ENCODE results near the gene KAT2A.

The KAT2A gene

GRCh38 chr17:42114118-42114517 is 7.0 kb downstream of the KAT2A start:
- no peak for DNase-seq (ENCODE audit: low read depth in 2 of 2)

- no peak for DNase-seq (ENCODE audit: low read depth in 2 of 2)
Observed at GRCh38 chr17:42113293-42114069, 7.7 kb downstream of the KAT2A start.

GRCh38 chr17:42112552-42113176 is 8.5 kb downstream of the KAT2A start, which contains the start of gene DHX58:
TSS of gene DHX58 (minus strand) at chr17:42112714. CDS start at chr17:42111892, 822 bp downstream.
- DNase-seq (ENCODE audit: low read depth in 2 of 2): peak; percentile 54 to 58

GRCh38 chr17:42111871-42112551 is 9.2 kb downstream of the KAT2A start:
- no peak for DNase-seq (ENCODE audit: low read depth in 2 of 2)

- no peak for DNase-seq (ENCODE audit: low read depth in 2 of 2)
Observed at GRCh38 chr17:42111265-42111636, 9.9 kb downstream of the KAT2A start.

- no peak for DNase-seq (ENCODE audit: low read depth in 2 of 2)
Observed at GRCh38 chr17:42110301-42111264, 10.6 kb downstream of the KAT2A start.

- no peak for DNase-seq (ENCODE audit: low read depth in 2 of 2)
Observed at GRCh38 chr17:42109086-42109485, 12.1 kb downstream of the KAT2A start.

GRCh38 chr17:42107597-42108576 is 13.3 kb downstream of the KAT2A start:
- DNase-seq (ENCODE audit: low read depth in 2 of 2): peak in 1 of 2 experiments; percentile 23

GRCh38 chr17:42107124-42107523 is 14.0 kb downstream of the KAT2A start:
- no peak for DNase-seq (ENCODE audit: low read depth in 2 of 2)

- no peak for DNase-seq (ENCODE audit: low read depth in 2 of 2)
Observed at GRCh38 chr17:42106009-42106408, 15.2 kb downstream of the KAT2A start.

GRCh38 chr17:42104264-42104663 is 16.9 kb downstream of the KAT2A start:
- no peak for DNase-seq (ENCODE audit: low read depth in 2 of 2)

GRCh38 chr17:42103221-42103954 is 17.8 kb downstream of the KAT2A start:
- DNase-seq (ENCODE audit: low read depth in 2 of 2): no peak

- DNase-seq (ENCODE audit: low read depth in 2 of 2): peak in 1 of 2 experiments; percentile 14
Observed at GRCh38 chr17:42101513-42102292, 19.5 kb downstream of the KAT2A start.

- no peak for DNase-seq (ENCODE audit: low read depth in 2 of 2)
Observed at GRCh38 chr17:42098730-42099399, 22.3 kb downstream of the KAT2A start.

- no peak for DNase-seq (ENCODE audit: low read depth in 2 of 2)
Observed at GRCh38 chr17:42097691-42098631, 23.2 kb downstream of the KAT2A start, which contains the start of gene ZNF385C. TSS of gene ZNF385C (minus strand) at chr17:42098473. CDS start at chr17:42063056, 35,417 bp downstream.

GRCh38 chr17:42096360-42097111 is 24.6 kb downstream of the KAT2A start:
- no peak for DNase-seq (ENCODE audit: low read depth in 2 of 2)
